ENCODE measurements around the gene GORAB. TPM values are rescaled to one million over a fixed set of nuclear protein-coding genes. Genes with fewer than 3 reads are reported as not detected.

The GORAB gene
- 16.5 and 20.4 TPM in 2 replicates for total RNA-seq (2014; rRNA removed; shearing (Covaris generic))

GRCh38 chr1:170531758-170532657 lies at the start of gene GORAB:
TSS of gene GORAB (plus strand) at chr1:170532166. CDS start at chr1:170532224, 58 bp downstream.
- in situ Hi-C loops (cut with HindIII; ENCODE audit: low sequenced_read_pairs) = no loop called here
- peak; percentile 94 for DNase-seq (ENCODE audit: low spot score)

GRCh38 chr1:170483051-170483450 lies 48.9 kb upstream of the GORAB start:
- DNase-seq (ENCODE audit: low spot score) = no peak
- in situ Hi-C loops (cut with HindIII; ENCODE audit: low sequenced_read_pairs) = no loop called here

- in situ Hi-C loops (cut with HindIII; ENCODE audit: low sequenced_read_pairs) = no loop called here
- no peak for DNase-seq (ENCODE audit: low spot score)
Observed at GRCh38 chr1:170487503-170487902, 44.5 kb upstream of the GORAB start.

- DNase-seq (ENCODE audit: low spot score) = no peak
- in situ Hi-C loops (cut with HindIII; ENCODE audit: low sequenced_read_pairs) = no loop called here
Observed at GRCh38 chr1:170491291-170491690, 40.7 kb upstream of the GORAB start.

GRCh38 chr1:170494369-170494768 lies 37.6 kb upstream of the GORAB start:
- DNase-seq (ENCODE audit: low spot score) = peak; percentile 37
- in situ Hi-C loops (cut with HindIII; ENCODE audit: low sequenced_read_pairs) = no loop called here

- DNase-seq (ENCODE audit: low spot score) = peak; percentile 10
- in situ Hi-C loops (cut with HindIII; ENCODE audit: low sequenced_read_pairs) = no loop called here
Observed at GRCh38 chr1:170495006-170495405, 37.0 kb upstream of the GORAB start.

GRCh38 chr1:170498876-170499275 lies 33.1 kb upstream of the GORAB start:
- no peak for DNase-seq (ENCODE audit: low spot score)
- in situ Hi-C loops (cut with HindIII; ENCODE audit: low sequenced_read_pairs) = no loop called here

GRCh38 chr1:170503665-170504064 lies 28.3 kb upstream of the GORAB start:
- DNase-seq (ENCODE audit: low spot score) = no peak
- in situ Hi-C loops (cut with HindIII; ENCODE audit: low sequenced_read_pairs) = no loop called here

GRCh38 chr1:170510163-170510562 lies 21.8 kb upstream of the GORAB start:
- in situ Hi-C loops (cut with HindIII; ENCODE audit: low sequenced_read_pairs) = no loop called here
- DNase-seq (ENCODE audit: low spot score) = no peak

- in situ Hi-C loops (cut with HindIII; ENCODE audit: low sequenced_read_pairs) = no loop called here
Observed at GRCh38 chr1:170511038-170511437, 20.9 kb upstream of the GORAB start.

GRCh38 chr1:170513138-170513537 lies 18.8 kb upstream of the GORAB start:
- in situ Hi-C loops (cut with HindIII; ENCODE audit: low sequenced_read_pairs) = no loop called here
- no peak for DNase-seq (ENCODE audit: low spot score)

More at GRCh38 chr1:170511038-170511437, 20.9 kb upstream of the GORAB start:
- DNase-seq (ENCODE audit: low spot score) = no peak

GRCh38 chr1:170518185-170518834 lies 13.7 kb upstream of the GORAB start:
- no peak for DNase-seq (ENCODE audit: low spot score)
- in situ Hi-C loops (cut with HindIII; ENCODE audit: low sequenced_read_pairs) = no loop called here

- no peak for DNase-seq (ENCODE audit: low spot score)
- in situ Hi-C loops (cut with HindIII; ENCODE audit: low sequenced_read_pairs) = no loop called here
Observed at GRCh38 chr1:170518965-170519364, 13.0 kb upstream of the GORAB start.

- no peak for DNase-seq (ENCODE audit: low spot score)
- in situ Hi-C loops (cut with HindIII; ENCODE audit: low sequenced_read_pairs) = no loop called here
Observed at GRCh38 chr1:170520601-170521000, 11.4 kb upstream of the GORAB start.

GRCh38 chr1:170521818-170522217 lies 10.1 kb upstream of the GORAB start:
- in situ Hi-C loops (cut with HindIII; ENCODE audit: low sequenced_read_pairs) = no loop called here
- no peak for DNase-seq (ENCODE audit: low spot score)

GRCh38 chr1:170530972-170531757 lies 801 bp upstream of the GORAB start:
- in situ Hi-C loops (cut with HindIII; ENCODE audit: low sequenced_read_pairs) = no loop called here
- peak; percentile 26 for DNase-seq (ENCODE audit: low spot score)

- in situ Hi-C loops (cut with HindIII; ENCODE audit: low sequenced_read_pairs) = no loop called here
- DNase-seq (ENCODE audit: low spot score) = no peak
Observed at GRCh38 chr1:170533298-170533697, 1.3 kb downstream of the GORAB start.

GRCh38 chr1:170534626-170535147 lies 2.7 kb downstream of the GORAB start:
- in situ Hi-C loops (cut with HindIII; ENCODE audit: low sequenced_read_pairs) = no loop called here

GRCh38 chr1:170535418-170535817 lies 3.5 kb downstream of the GORAB start:
- no peak for DNase-seq (ENCODE audit: low spot score)
- in situ Hi-C loops (cut with HindIII; ENCODE audit: low sequenced_read_pairs) = no loop called here

More at GRCh38 chr1:170534626-170535147, 2.7 kb downstream of the GORAB start:
- no peak for DNase-seq (ENCODE audit: low spot score)
